Right atrium auricular region (tissue), 2 donors: ENCODE results near the gene DAB1. TPM values are rescaled to one million over a fixed set of nuclear protein-coding genes. Genes with fewer than 3 reads are reported as not detected.

Experiments
- DNase-seq: peaks from one replicate; pipeline ENCODE4 v3.0.0-alpha.2; 2019; ENCODE audit warnings: low spot score
- H3K27ac ChIP-seq, 2 donors: fragments of 200-600 bp; sonication (generic); 1 replicate in 1 of 2; 2 replicates in 1 of 2; pipeline ENCODE4 v1.5.1; 2016 to 2019
- H3K27me3 ChIP-seq, 2 donors: fragments of 200-600 bp; sonication (generic); one replicate each; pipeline versions ENCODE4 v1.5.1 to v1.6.0; 2017 to 2019
- H3K36me3 ChIP-seq: fragments of 200-600 bp; sonication (generic); one replicate; pipeline ENCODE4 v1.5.1; 2016
- H3K4me1 ChIP-seq, 2 donors: fragments of 200-600 bp; sonication (generic); one replicate each; pipeline versions ENCODE4 v1.5.1 to v1.6.0; 2017 to 2019
- H3K4me3 ChIP-seq, 2 donors: fragments of 200-600 bp; sonication (generic); 1 replicate in 1 of 2; 2 replicates in 1 of 2; pipeline ENCODE4 v1.5.1; 2017 to 2019; ENCODE audit warnings: mild to moderate bottlenecking in 1 of 2, moderate library complexity in 1 of 2
- H3K9me3 ChIP-seq, 2 donors: fragments of 200-600 bp; sonication (generic); one replicate each; pipeline ENCODE4 v1.5.1; 2019
- CTCF ChIP-seq, 2 donors: fragments of 200-600 bp; sonication (generic); IDR thresholded peaks; one replicate each; pipeline ENCODE4 v1.5.1; 2019; ENCODE audit warnings: antibody characterized with exemption in 2 of 2
- total RNA-seq, 2 donors: library from RNA; depleted of rRNA; stranded (reverse); fragments of >200 nt; gene quantifications; one replicate each; pipeline ENCODE4 v1.1.0, GENCODE V29; 2016

Gene DAB1
- total RNA-seq, 2 donors from 2014 or later, result 0.19 to 3.3 TPM

- Histone ChIP-seq H3K27ac (no peak overlapping the region), H3K9me3 (no peaks in the 10 kb centered on the region), H3K36me3 (no peaks in the 10 kb centered on the region), H3K4me1 (no peaks in the 10 kb centered on the region), H3K4me3 (no peak overlapping the region), H3K27me3 (no peaks in the 10 kb centered on the region)
- TF ChIP-seq CTCF (IDR thresholded peaks at IDR 0.05), result no peak
- DNase-seq, result no peak
These were observed 23.7 kb upstream of the DAB1 start for GRCh38 chr1:57447551-57447950.

DNA sequence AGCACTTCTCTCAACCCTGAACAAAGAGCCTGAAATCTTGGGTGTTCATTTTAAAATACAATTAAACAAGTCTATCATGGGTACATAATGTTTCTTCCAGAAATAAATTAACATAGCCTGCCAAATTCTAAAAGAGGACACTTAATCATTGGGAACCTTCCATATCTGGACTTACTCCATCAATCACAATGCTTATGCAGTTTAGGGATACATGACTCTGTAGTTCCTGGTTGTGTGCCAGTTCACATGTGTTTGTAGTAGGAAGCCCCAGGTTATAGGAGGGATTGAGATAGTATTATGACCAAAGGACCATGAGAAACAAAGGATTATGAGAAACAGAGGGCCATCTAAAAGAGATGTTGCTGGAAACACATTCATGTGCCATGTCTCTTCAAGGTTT lies 19.1 kb upstream of the DAB1 start:
- no peaks in the 10 kb centered on the region for H3K4me1 ChIP-seq
- no peak overlapping the region for H3K27ac ChIP-seq
- H3K9me3 ChIP-seq, result no peaks in the 10 kb centered on the region
- DNase-seq, result no peak
- no peaks in the 10 kb centered on the region for H3K27me3 ChIP-seq
- no peak for TF ChIP-seq CTCF (IDR thresholded peaks at IDR 0.05)
- no peak overlapping the region for H3K4me3 ChIP-seq
- H3K36me3 ChIP-seq, result no peaks in the 10 kb centered on the region

- Histone ChIP-seq H3K9me3 (no peaks in the 10 kb centered on the region), H3K36me3 (no peaks in the 10 kb centered on the region), H3K4me1 (no peaks in the 10 kb centered on the region), H3K27me3 (no peaks in the 10 kb centered on the region), H3K27ac (no peak overlapping the region), H3K4me3 (no peak overlapping the region)
- no peak for TF ChIP-seq CTCF (IDR thresholded peaks at IDR 0.05)
- DNase-seq, result no peak
These were observed 16.2 kb upstream of the DAB1 start for GRCh38 chr1:57440096-57440495.

- Histone ChIP-seq H3K9me3 (no peaks in the 10 kb centered on the region), H3K4me3 (no peak overlapping the region), H3K27ac (no peak overlapping the region)
These were observed 7.5 kb upstream of the DAB1 start for GRCh38 chr1:57431400-57431799.

GRCh38 chr1:57424231-57425027 lies 569 bp upstream of the DAB1 start:
- Histone ChIP-seq H3K9me3 (no peaks in the 10 kb centered on the region), H3K4me3 (peak overlapping the region; percentile 47), H3K27ac (no peak overlapping the region), H3K4me1 (peaks cover 0 to 28% of the 10 kb centered on the region in 2 donors), H3K27me3 (peaks cover 2 to 10% of the 10 kb centered on the region in 2 donors), H3K36me3 (no peaks in the 10 kb centered on the region)
- DNase-seq, result no peak
- peak; percentile 46 to 75 for TF ChIP-seq CTCF (IDR thresholded peaks at IDR 0.05)

More at GRCh38 chr1:57431400-57431799, 7.5 kb upstream of the DAB1 start:
- DNase-seq, result no peak
- H3K36me3 ChIP-seq, result no peaks in the 10 kb centered on the region
- H3K4me1 ChIP-seq, result no peaks in the 10 kb centered on the region
- H3K27me3 ChIP-seq, result no peaks in the 10 kb centered on the region
- no peak for TF ChIP-seq CTCF (IDR thresholded peaks at IDR 0.05)
